Measurements from ENCODE around the gene ZNF487.
A peak's percentile ranks its signal among the peaks of the same experiment; 100 is the strongest.

The ZNF487 gene

GRCh38 chr10:43399320-43400310 is 37.3 kb upstream of the ZNF487 start:
- TF ChIP-seq CEBPB (IDR thresholded peaks at IDR 0.05) (peak; percentile 33; the same call in 1 of the 2 replicates), TEAD4 (IDR thresholded peaks at IDR 0.05) (no peak)

GRCh38 chr10:43401627-43402026 is 35.3 kb upstream of the ZNF487 start:
- no peak for TF ChIP-seq RAD21 (IDR thresholded peaks at IDR 0.05; ENCODE audit: low read depth)
- TF ChIP-seq ZBTB7A (IDR thresholded peaks at IDR 0.05; ENCODE audit: low read depth): no peak
- TF ChIP-seq YY1 (IDR thresholded peaks at IDR 0.05; ENCODE audit: low read depth): no peak
- TF ChIP-seq TAF1 (IDR thresholded peaks at IDR 0.05; ENCODE audit: low read depth): no peak
- TF ChIP-seq FOXM1 (IDR thresholded peaks at IDR 0.05; ENCODE audit: borderline replicate concordance, low read depth): no peak

GRCh38 chr10:43402176-43402575 is 34.7 kb upstream of the ZNF487 start:
- TF ChIP-seq ZBTB7A (IDR thresholded peaks at IDR 0.05; ENCODE audit: low read depth) (no peak), YY1 (IDR thresholded peaks at IDR 0.05; ENCODE audit: low read depth) (no peak), MAX (IDR thresholded peaks at IDR 0.05) (no peak), CEBPB (IDR thresholded peaks at IDR 0.05) (no peak), RAD21 (IDR thresholded peaks at IDR 0.05; ENCODE audit: low read depth) (no peak), EP300 (IDR thresholded peaks at IDR 0.05; ENCODE audit: borderline replicate concordance) (no peak), NFIC (IDR thresholded peaks at IDR 0.05) (no peak), EGR1 (IDR thresholded peaks at IDR 0.05) (no peak), TEAD4 (IDR thresholded peaks at IDR 0.05) (no peak), USF1 (IDR thresholded peaks at IDR 0.05) (no peak), FOXM1 (IDR thresholded peaks at IDR 0.05; ENCODE audit: borderline replicate concordance, low read depth) (no peak), CREB1 (IDR thresholded peaks at IDR 0.05; ENCODE audit: low read depth) (no peak), TCF12 (IDR thresholded peaks at IDR 0.05; ENCODE audit: low read depth) (no peak), REST (IDR thresholded peaks at IDR 0.05; ENCODE audit: low read depth) (no peak), TAF1 (IDR thresholded peaks at IDR 0.05; ENCODE audit: low read depth) (no peak)

- TF ChIP-seq ZBTB7A (IDR thresholded peaks at IDR 0.05; ENCODE audit: low read depth) (no peak), CEBPB (IDR thresholded peaks at IDR 0.05) (no peak), CREB1 (IDR thresholded peaks at IDR 0.05; ENCODE audit: low read depth) (no peak), FOXM1 (IDR thresholded peaks at IDR 0.05; ENCODE audit: borderline replicate concordance, low read depth) (no peak)
Observed at GRCh38 chr10:43402880-43403452, 33.9 kb upstream of the ZNF487 start.

- TF ChIP-seq EGR1 (IDR thresholded peaks at IDR 0.05): no peak
- no peak for TF ChIP-seq YY1 (IDR thresholded peaks at IDR 0.05; ENCODE audit: low read depth)
- TF ChIP-seq TCF12 (IDR thresholded peaks at IDR 0.05; ENCODE audit: low read depth): no peak
- TF ChIP-seq MAX (IDR thresholded peaks at IDR 0.05): no peak
- TF ChIP-seq CEBPB (IDR thresholded peaks at IDR 0.05): no peak
- no peak for TF ChIP-seq EP300 (IDR thresholded peaks at IDR 0.05; ENCODE audit: borderline replicate concordance)
- TF ChIP-seq FOXM1 (IDR thresholded peaks at IDR 0.05; ENCODE audit: borderline replicate concordance, low read depth): no peak
- TF ChIP-seq REST (IDR thresholded peaks at IDR 0.05; ENCODE audit: low read depth): no peak
- no peak for TF ChIP-seq RAD21 (IDR thresholded peaks at IDR 0.05; ENCODE audit: low read depth)
- no peak for TF ChIP-seq NFIC (IDR thresholded peaks at IDR 0.05)
- TF ChIP-seq CREB1 (IDR thresholded peaks at IDR 0.05; ENCODE audit: low read depth): no peak
- TF ChIP-seq TEAD4 (IDR thresholded peaks at IDR 0.05): no peak
- no peak for TF ChIP-seq TAF1 (IDR thresholded peaks at IDR 0.05; ENCODE audit: low read depth)
- TF ChIP-seq ZBTB7A (IDR thresholded peaks at IDR 0.05; ENCODE audit: low read depth): no peak
Observed at GRCh38 chr10:43403911-43404703, 32.8 kb upstream of the ZNF487 start.
